HK-2 (cell line): ENCODE results near the gene FAM24A.
"Not testable (repeated sequence)": the region's sequence is repeated elsewhere in the genome, so short reads cannot be mapped to it uniquely, and the experiment has no call there.

Experiments used
- DNase-seq: peaks from one replicate; pipeline ENCODE4 v3.0.0-alpha.2; 2018; ENCODE audit not compliant: unreplicated experiment

Gene FAM24A, protein sequence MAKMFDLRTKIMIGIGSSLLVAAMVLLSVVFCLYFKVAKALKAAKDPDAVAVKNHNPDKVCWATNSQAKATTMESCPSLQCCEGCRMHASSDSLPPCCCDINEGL

DNA sequence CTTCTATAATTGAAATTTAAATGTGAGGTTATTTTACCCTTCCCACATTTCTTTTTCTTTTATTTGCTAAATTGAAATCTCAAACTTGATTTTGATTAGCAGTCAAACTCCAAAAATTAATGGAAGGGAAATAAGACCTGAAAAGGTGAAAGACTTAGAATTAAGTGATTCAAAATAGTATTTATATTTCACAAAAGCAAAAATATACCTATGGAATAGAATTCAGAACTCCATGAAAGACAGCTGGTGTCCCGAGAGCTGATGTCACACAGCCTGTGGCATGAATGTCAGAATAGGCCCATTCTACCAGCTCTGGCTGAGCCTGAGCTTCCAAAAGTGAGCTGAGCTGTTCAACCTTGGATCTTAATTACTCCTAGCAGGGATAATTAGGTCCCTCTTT is at the start of gene FAM24A:
FAM24A (plus strand) TSS at position 301 of the 400 bp plus-strand sequence. CDS start 1,025 bp downstream, outside the sequence.
- DNase-seq = no peak

DNA sequence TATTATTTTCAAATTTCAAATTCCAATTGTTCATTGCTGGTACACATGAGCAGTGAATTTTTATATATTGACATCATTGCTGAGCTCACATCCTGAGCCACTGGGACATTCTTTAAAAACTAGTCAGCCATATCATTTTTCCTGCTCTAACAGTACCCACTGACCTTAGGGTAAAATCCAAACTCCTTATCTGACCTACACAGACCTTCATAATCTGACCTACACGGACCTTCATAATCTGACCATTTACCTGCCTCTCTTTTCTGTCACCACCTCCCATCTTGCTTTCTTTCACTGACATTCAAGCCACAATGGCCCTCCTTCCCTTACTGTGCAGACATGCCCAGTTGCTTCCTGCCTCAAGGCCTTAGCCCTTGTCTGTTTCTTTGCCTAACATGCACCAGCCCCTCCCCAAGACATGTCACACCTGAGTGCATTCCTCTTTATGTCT is 48.7 kb upstream of the FAM24A start:
- DNase-seq = peak; percentile 50

DNA sequence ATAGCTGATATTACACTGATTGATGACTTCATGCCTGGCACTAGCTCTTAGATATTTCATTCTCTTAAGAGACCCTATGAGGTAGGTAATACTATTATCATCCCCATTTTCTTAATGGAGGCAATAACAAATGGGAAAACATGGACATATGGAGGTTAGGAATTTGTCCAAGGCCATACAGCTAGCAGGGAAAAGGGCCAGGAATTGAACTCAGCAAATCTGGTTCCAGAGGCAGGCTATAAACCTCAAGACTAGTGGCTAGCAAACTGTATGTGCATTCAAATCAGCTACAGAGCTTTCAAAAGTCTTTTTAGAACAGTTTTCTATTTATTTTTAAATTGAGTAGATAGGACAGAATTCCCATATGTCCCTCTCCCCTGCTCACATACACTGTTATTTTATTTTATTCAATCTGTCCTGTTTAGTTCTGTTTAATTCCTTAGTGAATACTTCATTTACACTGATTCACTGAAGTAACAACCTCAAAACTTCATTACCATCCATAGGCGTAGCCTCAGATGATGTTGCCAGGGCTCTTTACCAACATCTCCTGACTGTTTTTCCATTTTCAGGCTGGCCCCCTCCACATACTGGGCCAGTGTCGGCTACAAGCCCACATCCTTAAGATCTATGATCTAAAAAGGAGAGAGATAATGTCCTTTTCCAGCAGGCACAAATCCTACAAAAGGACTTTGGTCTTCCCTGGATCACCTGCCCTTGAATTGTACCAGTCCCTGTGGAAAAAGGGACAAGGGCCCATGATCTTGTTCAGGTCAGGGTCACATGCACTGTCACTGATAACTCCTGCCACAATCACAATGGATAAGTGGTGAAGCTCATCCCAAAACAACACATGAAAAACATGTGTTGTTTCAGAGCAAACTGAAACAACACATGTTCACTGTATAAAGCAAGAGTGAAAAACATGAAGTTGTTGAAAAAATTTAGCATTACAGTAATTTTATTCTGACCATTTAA is 46.9 kb upstream of the FAM24A start:
- DNase-seq = no peak

DNA sequence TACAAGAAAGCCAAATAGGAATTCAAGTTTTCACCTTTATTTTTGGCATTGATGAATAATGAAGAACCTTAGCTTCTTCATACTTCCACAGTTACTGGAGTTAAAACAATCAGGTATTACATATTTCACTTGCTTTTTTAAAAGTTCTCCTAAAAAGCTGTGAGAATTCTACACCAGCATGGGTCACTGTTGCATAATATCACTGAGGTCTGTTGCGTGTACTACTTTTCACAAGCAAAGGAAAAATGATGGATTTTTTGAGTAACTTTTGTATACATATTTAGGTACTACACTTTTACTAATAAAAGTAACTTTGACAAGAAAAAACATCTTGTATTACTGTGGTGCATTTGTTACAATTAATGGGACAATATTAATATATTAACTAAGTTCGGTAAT is 46.2 kb upstream of the FAM24A start:
- no peak for DNase-seq

DNA sequence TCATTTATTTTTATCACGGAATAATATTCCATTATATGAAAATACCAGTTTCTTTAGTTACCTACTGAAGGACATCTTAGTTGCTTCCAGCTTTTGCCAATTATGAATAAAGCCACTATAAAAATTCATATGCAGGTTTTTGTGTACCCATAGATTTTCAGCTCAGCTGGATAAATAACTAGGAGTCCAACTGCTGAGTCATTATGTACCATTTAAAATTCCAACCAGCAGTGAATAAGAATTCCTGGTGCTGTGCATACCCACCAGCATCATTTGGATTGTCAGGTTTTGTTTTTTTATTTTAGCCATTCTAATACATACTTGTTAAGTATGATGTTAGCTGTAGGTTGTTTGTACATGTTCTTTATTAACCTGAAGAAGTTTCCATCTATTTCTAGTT is 45.5 kb upstream of the FAM24A start:
- no peak for DNase-seq

DNA sequence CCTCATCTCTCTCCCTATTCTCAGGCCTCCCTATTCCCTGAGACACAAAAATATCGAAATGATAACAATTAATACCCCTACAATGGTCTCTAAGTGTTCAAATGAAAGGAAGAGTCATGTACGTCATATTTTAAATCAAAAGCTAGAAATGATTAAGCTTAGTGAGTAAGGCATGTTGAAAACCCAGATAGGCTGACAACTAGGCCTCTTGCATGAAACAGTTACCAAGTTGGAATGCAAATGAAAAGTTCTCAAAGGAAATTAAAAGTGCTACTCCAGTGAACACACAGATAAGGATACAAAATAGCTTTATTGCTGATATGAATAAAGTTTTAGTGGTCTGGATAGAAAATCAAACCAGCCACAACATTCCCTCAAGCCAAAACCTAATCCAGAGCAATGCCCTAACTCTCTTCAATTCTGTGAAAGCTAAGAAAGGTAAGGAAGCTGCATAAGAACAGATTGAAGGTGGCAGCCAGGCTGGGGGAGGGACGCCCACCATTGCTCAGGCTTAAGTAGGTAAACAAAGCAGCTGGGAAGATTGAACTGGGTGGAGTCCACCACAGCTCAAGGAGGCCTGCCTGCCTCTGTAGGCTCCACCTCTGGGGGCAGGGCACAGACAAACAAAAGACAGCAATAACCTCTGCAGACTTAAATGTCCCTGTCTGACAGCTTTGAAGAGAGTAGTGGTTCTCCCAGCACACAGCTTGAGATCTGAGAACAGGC is 43.5 kb upstream of the FAM24A start:
- not testable (repeated sequence) for DNase-seq

DNA sequence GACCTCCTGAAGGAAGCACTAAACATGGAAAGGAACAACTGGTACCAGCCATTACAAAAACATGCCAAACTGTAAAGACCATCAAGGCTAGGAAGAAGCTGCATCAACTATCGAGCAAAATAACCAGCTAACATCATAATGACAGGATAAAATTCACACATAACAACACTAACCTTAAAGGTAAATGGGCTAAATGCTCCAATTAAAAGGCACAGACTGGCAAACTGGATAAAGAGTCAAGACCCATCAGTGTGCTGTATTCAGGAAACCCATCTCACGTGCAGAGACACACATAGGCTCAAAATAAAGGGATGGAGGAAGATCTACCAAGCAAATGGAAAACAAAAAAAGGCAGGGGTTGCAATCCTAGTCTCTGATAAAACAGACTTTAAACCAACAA is 41.6 kb upstream of the FAM24A start:
- not testable (repeated sequence) for DNase-seq

DNA sequence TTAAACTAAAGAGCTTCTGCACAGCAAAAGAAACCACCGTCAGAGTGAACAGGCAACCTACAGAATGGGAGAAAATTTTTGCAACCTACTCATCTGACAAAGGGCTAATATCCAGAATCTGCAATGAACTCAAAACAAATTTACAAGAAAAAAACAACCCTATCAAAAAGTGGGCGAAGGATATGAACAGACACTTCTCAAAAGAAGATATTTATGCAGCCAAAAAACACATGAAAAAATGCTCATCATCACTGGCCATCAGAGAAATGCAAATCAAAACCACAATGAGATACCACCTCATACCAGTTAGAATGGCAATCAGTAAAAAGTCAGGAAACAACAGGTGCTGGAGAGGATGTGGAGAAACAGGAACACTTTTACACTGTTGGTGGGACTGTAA is 38.5 kb upstream of the FAM24A start:
- DNase-seq = not testable (repeated sequence)

DNA sequence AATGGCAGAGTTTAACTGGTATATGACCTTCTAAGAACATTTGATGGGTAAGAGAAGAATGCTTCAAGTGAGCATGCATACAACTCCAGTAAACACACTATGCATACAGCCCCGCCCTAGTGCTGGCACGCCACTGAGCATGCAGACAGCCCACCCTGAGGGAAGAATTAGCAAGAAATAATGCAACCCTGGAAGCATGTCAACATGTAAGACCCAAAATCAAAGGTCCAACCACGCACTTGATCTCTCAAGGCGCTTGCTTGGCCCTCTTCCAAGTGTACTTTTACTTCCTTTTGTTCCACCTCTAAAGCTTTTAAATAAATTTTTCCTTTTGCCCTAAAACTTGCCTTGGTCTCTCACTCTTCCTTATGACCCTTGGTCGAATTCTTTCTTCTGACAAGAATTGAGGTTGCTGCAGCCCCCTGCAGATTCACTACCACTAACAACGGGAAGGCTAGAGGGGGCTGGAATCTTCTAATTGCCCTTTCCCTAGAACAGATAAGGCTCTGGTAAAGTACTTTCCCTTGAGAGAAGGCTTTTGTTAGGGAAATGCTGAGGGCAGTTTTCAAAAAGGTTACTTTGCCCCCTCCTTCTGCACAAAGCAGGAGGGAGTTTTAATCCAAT is 34.5 kb upstream of the FAM24A start:
- no peak for DNase-seq

DNA sequence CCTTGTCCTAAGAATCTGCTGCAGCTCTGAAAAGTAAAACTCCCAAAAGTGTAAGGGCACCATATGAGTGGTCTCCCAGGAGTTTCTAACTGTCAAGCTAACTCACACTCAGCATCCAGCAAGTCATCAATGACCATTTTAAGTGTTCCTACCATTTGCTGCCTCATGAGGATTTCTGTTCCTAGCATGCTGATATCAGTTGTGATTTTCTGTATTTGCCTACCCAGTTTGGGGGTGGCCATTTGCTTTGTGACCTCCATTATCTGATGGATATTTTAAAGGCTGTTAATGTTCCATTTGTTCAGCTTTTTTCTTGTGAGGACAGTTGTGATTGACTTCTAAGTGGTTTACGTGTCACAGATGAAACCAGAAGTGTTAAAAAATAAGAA is 33.9 kb upstream of the FAM24A start:
- DNase-seq = no peak

DNA sequence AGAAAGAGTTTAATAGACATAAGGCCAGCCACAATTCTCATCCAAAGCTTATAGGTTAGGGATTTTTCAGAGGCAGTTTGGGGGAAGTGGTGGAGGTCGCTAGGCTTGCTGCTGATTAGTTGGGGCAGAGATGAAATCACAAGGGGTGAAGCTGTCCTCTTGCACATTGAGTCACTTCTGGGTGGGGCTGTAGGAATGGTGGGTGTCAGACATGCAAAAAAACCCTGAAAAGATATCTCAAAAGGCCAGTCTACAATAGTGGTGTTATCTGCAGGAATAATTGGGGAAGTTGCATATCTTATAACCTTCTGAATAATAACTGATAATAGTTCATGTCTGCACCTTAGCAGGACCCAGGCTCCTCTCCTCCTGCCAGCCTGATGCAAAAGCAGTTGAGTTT is 33.1 kb upstream of the FAM24A start:
- no peak for DNase-seq

DNA sequence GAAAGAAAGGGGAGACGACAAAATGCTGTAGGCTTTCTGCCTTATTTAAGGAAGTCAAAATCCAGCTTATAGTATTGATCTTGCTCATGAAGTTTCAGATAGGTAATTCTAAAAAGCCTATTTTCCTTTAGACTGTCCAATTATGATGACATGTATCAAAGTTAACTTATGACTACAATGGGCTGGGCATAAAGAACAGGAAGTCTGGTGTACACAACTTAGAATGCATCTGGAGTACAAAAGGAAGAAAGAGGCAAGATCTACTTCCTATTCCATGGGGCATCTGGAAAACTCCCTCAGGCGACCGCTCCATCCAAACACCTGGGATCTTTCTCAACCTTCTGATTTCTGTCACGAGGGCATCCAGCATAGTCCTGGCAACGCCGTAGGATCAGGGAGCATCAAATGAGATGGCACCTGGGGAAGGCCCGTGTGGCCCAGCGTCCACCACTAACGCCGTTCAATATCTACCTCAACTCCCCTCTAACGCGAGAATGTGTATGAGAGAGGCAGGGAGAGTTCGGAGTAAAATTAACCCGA is 31.5 kb upstream of the FAM24A start:
- DNase-seq = no peak

DNA sequence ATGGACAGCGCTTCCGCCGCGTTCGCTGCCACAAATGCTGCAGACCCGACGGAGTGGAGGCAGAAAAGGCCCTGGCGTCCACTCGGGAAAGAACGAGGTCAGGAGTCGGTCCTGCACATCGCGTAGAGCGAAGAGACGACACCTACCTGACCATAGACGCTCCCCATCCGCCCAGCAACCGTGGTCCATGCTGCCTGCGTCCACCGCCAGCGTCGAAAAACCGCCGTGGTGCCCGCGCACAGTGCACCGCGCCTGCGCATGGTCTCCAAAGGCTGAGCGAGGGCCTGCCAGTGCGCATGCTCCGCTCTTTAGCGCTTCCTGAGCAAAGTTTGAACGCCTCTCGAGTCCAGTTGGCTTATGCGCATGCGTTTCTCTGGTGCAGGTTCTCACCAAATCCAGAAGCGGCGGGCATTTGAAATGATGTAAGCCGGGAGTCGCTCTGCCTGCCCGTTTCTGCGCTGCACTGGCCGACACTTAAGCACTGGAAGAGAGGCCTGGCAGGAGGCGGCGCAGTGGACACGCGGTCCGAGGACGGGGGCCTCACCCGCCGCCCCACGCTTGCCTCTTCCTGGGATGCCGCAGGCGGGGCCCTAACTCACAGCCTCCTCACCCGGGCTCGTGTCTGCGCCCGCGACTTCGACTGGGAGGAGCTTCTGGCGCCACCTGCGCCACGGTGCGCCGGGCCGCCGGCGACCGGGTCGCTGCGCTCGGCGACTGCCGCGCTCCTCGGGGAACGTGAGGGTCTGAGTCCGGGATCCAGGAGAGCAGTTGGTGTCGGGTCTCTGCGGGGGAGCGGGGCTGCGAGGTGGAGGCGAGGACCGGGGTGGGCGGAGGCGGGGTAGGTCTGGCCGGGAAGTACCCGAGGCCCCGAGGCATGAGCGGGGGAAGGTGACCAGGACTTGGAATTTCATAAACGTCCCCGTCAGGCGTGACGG is 30.8 kb upstream of the FAM24A start, which contains the start of gene FAM24B:
FAM24B (minus strand) TSS at position 243 of the 935 bp plus-strand sequence. CDS start 29,066 bp downstream, outside the sequence.
- peak; percentile 100 for DNase-seq

DNA sequence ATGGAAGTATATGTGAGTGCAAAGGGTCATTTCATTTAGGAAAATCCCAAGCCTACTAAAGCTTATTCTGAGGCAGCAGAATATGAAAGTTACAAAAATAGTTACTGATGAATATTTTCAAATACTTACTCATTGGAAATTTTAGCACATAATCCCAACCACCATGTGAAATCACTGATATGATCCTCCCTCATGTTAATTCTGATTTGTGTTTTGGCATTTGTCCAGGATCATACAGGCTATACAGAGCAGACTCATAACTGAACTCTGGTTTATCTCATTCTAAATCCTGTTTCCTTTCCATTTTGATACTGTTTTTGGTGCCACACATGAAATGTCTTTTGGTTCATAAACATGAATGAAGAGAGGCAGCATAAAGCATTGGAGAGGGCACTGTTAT is 27.6 kb upstream of the FAM24A start:
- DNase-seq = no peak

DNA sequence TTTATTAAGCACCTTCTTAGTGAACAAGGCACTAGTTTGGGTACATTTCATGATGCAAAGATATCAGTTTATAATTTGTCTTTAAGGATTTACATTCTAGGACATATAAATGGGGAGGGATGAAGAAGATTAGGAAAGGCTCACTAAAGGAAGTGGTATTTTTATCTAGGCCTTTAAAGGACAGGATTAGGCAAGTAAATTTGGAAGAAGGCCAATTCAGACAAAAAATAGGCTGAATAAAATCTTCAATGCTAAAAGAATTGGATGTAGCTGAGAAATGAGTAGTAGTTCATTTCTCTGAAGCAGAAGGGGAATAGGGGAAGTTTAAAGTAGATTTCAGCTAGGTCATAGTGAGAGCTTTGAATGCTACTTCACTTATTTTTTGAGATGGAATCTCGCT is 26.2 kb upstream of the FAM24A start:
- DNase-seq = no peak

DNA sequence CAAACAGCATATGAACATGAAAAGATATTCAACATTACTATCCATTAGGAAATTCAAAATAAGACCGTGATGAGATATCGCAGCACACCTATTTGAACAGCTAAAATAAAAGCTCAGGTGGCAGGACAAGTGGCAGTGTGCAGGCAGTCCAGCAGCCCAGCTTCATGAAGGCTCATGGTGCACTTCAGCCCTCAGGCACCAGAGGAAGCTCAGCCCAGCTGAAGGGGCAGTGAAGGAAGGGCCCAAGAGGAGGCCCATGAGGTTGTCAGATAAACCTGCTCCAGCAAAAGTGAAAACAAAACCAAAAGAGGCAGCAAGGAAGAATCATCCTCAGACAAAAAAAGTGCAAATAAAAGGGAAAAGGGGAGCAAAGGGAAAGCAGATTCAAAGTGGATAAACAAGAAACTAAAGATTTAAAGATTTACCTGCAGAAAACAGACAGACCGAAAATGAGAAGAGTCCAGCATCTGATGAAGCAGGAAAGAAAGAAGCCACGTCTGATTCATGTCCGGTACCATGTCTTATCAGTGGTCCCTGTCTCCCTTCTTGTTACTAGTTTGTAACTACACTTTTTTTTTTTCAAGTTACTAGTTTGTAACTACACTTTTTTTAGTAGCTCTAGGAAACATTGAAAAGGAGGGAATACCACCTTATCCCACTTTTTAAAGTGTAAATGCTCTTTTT is 16.0 kb upstream of the FAM24A start:
- DNase-seq = no peak

DNA sequence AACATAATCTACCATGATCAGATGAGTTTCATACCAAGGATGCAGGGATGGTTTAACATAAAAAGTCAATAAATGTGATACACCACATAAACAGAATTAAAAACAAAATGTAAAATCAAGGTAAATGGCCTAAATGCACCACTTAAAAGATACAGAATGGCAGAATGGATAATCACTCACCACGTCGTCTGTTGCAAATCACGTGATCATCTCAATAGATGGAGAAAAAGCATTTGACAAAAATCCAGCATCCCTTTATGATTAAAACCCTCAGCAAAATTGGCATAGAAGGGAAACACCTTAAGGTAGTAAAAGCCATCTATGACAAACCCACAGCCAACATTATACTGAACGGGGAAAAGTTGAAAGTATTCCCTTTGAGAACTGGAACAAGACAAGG is 6.5 kb upstream of the FAM24A start:
- DNase-seq = not testable (repeated sequence)

DNA sequence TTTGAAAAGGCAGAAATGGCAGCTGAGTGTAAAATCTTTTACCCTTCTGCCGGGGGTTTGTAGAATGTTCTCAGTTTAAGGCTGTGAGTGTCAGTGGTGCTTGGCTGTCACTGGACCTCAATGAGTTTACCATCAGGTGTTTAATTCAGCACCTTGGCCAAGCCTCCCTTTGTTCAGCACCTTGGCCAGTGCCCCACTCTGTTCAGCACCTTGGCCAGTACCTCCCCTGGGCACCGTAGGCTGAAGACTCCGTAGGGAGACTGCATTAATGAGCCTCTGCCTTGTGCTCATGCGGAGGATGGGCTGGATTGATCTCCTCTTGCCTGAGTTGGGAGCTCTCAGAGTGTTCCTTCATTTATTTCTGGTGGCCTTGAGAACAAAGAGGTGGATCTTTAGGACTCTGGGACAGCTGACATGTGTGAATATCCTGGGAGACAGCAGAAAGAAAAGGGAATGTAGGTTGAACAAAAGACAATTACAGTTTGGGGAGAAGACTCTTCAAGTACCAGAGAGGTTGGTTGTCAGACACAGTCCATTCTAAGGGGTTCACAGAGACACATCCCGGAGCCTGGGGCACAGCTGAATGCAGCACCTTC is 1.6 kb downstream of the FAM24A start:
- DNase-seq = peak; percentile 75

DNA sequence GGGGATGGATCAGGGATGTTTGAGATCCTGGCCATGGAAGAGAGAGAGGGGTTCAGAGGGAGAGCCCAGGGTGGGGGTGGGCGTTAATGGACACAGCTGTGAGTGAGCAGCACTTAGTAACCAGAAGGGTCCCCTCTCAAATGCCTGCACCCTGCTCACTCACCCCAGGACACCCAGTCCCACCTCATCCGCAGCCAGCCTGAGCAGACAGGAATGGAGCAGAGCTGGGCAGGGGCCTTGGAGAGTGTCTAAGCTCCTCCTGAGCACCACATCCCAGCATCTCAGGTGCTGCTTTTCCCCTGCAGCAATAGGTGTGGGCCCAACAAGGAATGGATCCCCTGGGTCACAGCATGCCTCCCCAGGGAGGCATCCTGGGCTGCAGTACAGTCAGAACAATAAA is 5.3 kb downstream of the FAM24A start:
- DNase-seq = no peak

DNA sequence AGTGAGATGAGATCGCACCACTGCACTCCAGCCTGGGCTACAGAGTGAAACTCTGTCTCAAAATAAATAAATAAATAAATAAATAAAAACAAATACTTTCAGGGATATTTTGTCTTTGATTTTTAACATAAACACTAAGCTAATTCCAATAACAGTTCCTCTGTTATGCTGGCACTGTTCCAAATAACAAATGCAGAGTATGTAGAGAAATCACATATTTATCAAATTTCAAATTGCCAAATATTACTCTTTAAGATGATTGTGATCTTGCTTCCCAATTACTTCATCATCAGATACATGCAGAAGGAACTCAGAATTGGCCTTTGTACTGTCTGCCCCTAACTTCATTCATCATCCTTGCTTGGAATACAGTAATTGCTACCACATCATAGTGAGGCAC is 19.7 kb downstream of the FAM24A start:
- DNase-seq = no peak
